Medulla oblongata (tissue), 1 donor: ENCODE results near the gene OR51A7.
"Not testable (repeated sequence)": the region's sequence is repeated elsewhere in the genome, so short reads cannot be mapped to it uniquely, and the experiment has no call there.

ENCODE experiments used
- DNase-seq: peaks from one replicate; pipeline ENCODE4 v3.0.0-alpha.2; 2015; ENCODE audit errors: extremely low spot score

The OR51A7 gene, protein sequence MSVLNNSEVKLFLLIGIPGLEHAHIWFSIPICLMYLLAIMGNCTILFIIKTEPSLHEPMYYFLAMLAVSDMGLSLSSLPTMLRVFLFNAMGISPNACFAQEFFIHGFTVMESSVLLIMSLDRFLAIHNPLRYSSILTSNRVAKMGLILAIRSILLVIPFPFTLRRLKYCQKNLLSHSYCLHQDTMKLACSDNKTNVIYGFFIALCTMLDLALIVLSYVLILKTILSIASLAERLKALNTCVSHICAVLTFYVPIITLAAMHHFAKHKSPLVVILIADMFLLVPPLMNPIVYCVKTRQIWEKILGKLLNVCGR

DNA sequence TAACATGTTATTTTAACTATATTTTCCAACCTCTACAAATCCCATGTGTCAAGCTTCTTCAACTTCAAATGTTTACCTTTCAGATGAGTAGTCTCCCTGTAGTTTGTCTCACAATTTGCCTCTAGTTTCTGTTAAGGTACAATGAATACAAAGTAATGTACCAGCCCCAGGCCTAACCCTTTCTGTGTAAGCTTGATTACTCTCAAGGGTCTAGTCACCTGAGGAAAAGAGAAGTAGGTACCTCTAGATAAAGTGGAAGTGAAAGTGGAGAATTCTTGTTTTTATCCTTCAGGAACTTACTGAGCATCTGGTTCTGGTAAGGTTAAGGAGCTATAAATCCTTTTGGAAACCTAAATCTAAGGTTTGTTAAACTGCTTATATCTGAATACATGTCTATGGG lies at the start of gene OR51A7:
Gene OR51A7, plus strand, starts transcription at position 300 of the 400 bp plus-strand sequence. CDS start 3,587 bp downstream, outside the sequence.
- DNase-seq = no peak

DNA sequence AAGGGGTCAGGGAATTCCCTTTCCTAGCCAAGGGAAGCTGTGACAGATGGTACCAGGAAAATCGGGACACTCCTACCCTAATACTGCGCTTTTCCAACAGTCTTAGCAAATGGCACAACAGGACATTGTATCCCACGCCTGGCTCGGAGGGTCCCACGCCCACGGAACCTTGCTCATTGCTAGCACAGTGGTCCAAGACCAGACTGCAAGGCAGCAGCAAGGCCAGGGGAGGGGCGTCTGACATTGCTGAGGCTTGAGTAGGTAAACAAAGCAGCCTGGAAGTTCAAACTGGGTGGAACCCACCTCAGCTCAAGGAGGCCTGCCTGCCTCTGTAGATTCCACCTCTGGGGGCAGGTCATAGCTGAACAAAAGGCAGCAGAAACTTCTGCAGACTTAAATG lies 49.3 kb upstream of the OR51A7 start:
- DNase-seq = not testable (repeated sequence)

DNA sequence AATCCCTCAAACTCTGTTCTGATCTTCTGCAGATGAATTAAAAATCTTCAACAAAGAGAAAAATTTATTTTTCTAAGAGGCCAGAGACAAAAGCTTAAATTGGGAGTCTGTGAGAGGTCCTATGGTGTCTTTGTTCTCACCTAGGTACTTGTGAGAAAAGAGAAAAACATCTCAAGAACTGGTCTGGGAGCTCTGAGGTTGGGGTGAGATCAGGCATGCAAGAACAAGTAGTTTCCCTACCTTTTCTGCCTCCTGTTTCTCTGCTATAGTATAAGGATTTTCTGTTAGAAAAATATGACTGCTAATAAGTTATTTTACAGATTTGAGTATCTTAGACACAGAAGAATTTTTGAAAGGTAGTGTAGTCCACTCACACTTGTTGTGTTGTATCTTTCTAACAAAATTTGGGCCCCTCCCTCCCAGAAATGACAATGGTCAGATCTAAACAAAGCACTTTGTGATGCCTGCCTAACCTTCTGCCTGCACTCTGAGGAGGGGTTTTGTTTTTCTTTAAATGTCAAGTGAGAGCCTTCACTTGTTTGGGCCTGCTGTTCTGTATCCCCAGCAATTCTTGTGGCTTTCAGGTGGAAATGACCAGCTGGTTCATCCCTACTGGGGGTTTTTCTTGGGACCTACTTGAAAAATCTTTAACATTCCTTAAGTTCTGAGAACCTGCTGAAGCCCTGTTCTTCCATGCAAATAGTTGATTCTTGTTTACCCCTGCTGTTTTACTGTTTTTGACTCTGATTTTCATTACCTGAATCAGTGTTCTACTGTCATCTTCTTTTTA lies 40.9 kb upstream of the OR51A7 start:
- DNase-seq = no peak

DNA sequence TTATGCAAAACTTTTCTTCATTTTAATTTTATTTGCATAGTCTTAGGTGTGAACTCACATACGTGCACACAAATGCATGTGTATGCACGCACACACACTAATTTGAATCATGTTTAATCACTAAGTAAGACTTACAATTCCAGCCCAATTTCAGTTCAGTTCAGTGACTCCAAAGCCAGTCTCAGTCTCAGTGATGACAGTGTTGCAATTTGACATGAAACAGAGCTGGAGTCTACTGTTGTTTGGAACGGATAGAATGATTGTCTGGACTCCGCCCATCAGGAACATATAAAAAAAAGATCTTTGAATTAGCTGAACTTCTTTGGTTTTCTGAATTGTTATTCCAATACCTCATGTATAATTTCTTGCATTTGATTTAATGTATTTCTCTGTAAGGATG lies 39.7 kb upstream of the OR51A7 start:
- no peak for DNase-seq

DNA sequence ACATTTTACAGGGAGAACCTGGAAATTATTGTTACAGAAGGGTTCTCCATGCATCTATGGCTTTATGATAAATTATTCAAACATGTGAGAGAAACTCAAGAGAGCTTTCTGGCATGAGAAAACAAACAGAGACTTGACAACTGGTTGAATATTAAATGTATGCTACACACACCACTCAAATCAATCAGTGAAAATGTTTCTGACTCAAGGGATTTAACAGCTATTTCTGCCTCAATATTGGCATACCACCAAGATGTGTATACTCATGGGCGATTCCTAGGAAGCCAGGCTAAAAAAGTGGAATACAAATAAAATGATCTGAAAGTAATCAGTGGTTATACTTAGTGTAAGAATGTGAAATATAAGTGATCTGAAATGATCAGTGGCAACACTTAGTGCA lies 37.7 kb upstream of the OR51A7 start:
- no peak for DNase-seq

DNA sequence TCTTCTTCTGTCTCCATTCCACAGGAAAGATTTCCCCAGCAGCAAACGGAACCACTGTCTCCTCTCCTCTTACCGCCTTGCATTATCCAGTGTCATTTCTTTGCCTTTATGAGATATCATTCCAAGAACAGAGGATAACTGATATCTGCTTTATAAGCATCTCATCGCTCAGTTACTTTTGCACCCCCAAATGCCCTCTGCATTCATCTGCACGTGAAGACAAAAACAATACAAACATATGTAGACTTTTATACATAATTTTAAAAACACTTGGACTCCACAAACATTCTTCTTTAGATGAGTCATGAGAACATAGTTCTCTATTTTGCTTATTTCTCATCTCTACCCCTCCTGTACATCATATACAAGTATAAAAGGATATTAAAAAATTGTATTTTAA lies 22.4 kb upstream of the OR51A7 start:
- DNase-seq = no peak

DNA sequence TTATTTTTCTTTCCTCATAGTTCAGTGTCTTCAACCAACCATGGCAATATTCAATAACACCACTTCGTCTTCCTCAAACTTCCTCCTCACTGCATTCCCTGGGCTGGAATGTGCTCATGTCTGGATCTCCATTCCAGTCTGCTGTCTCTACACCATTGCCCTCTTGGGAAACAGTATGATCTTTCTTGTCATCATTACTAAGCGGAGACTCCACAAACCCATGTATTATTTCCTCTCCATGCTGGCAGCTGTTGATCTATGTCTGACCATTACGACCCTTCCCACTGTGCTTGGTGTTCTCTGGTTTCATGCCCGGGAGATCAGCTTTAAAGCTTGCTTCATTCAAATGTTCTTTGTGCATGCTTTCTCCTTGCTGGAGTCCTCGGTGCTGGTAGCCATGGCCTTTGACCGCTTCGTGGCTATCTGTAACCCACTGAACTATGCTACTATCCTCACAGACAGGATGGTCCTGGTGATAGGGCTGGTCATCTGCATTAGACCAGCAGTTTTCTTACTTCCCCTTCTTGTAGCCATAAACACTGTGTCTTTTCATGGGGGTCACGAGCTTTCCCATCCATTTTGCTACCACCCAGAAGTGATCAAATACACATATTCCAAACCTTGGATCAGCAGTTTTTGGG lies 21.6 kb upstream of the OR51A7 start, which contains the start of gene OR51T1:
Gene OR51T1, plus strand, starts transcription at position 41 of the 641 bp plus-strand sequence. Its CDS starts 0 bp downstream, at position 41.
- DNase-seq = no peak

DNA sequence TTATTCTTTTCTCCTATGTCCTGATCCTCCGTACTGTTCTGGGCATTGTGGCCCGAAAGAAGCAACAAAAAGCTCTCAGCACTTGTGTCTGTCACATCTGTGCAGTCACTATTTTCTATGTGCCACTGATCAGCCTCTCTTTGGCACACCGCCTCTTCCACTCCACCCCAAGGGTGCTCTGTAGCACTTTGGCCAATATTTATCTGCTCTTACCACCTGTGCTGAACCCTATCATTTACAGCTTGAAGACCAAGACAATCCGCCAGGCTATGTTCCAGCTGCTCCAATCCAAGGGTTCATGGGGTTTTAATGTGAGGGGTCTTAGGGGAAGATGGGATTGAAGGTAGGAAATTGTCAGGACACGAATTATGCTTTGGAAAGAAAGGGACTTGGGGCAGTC lies 21.0 kb upstream of the OR51A7 start:
- no peak for DNase-seq

DNA sequence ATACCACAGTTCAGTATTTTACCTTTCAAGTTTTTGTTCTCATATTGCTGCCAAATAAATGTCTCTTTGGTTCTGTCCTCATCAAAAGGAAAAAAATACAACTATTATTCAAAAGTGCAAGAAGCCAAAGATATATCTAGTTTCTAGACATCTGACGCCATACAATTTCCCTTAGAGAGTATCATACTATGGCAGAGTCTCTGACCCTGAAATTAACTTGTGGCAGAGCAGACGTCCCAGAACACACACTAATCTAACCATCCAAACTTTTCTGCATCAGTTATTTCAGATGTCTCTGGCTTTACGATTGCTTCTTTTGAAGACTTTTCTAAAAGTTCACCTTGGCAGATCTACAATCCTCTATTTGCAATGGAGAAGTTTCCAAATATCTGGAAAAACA lies 19.2 kb upstream of the OR51A7 start:
- DNase-seq = no peak

DNA sequence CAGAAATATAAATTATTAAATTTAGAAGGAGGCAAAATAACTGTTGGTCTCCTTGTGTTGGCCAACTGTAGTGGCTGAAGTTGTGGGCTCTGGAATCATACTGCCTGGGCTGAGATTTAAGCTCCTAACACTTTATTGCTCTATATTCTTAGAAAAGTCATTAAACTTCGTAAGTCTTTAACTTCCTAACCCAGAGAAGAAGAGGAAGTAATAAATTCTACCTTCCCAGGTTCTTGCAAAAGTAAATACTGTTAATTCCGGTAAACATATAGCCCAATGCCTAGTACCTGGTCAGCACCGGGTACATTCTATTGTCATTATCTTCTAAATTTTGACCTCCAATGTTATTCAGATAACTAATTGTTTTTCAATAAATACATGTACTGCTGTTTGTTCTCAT lies 17.4 kb upstream of the OR51A7 start:
- no peak for DNase-seq

DNA sequence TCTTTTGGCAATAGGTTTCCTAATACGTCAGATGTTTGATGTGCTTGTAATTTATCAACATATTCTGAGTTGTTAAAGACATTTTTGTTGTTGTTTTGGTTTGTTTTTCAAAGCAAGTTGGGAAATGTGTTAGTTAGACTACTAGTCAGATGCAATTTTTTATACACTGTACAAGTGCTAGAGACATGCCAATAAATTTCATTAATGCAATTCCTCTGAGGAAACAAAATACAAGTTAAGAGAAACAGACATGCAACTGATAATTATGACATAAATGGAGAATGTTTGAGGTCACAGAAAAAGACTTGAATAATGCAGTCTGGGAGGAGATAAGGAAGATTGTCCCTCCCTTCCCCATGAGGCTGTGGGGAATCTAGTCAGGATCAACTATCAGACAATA lies 16.0 kb upstream of the OR51A7 start:
- DNase-seq = no peak

DNA sequence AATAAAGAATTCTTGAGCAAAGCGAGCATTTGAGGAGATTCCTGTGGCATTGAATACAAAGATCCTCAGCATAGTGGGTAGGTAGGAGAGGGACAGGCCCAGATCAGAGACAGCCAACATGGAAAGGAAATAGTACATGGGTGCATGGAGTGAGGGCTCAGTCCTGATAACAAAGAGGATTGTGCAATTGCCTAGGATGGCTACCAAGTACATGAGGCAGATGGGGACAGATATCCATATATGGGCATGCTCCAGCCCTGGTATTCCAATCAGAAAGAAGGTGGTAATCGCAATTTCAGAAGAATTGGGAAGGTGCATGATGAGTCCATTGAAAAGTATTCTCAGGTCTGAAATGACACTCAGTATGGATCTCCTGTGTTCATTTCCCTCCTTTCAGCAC lies 13.3 kb upstream of the OR51A7 start:
- DNase-seq = no peak

DNA sequence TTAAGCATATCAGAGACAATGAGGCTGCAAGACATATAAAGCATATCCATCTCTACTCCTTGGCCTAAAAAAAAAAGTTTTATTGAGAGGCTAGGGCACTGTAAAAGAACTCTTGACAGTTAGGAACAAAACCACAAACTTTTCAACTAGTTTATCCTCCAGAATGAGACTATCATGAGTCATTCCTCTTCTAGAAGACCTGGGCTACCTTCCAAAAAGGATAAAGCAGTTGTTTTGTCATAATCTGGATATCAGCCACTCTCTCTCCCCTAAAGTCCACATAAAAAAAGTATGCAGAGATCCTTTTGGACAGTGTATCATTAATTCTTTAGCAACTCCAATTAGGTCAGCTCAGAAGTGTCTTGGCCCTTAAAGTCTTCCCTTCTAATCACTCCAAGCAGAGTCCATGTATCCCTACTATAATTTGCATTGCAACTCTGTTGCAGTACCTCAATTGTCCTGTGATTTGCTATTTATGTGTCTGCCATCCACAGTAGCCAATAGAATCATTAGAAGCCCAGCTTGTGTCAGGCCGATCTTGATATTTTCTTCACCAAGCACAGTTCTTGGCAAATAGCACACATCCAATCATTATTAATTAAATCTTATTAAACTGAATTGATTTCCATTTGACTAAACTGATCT lies 11.5 kb upstream of the OR51A7 start:
- no peak for DNase-seq

DNA sequence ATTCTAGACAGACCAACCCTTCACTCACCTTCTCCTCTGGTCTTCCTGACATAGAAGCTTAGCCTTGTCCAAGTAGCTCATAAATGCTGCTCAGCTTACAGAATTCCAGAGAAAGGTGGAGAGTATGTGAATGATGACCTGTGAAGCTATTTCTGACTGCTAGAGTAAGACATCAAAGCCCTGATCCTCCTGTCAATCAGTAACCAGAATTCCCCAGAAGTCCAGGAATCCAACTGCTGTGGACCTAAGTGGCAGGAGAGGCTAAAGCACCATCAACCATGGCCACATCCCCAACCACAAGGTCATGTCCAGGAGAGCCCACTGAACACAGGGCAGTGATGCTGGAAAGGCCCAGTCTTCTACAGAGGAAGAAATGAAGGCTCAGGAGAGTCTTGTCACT lies 13.0 kb downstream of the OR51A7 start:
- DNase-seq = no peak

DNA sequence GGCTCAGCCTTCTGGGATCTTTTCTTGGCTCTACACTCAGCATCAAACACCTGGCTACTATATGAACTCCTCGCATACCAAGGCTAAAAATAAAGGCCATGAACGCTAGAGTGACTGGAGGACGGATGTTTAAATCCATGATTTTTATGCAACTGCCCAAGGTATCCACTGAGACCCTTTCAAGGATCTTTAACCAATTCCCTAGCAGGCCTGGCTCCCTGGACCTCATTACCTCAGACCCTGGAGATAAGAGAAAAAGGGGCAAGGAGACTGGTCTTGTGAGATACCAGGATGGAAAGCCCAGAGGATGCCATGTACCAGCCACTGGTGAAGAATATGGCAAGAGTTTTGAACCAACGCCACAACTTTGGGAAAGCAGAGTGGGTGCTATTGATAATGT lies 15.7 kb downstream of the OR51A7 start, which contains the start of gene OR51G2:
Gene OR51G2, minus strand, starts transcription at position 101 of the 400 bp plus-strand sequence. CDS start 3,687 bp downstream, outside the sequence.
- no peak for DNase-seq

DNA sequence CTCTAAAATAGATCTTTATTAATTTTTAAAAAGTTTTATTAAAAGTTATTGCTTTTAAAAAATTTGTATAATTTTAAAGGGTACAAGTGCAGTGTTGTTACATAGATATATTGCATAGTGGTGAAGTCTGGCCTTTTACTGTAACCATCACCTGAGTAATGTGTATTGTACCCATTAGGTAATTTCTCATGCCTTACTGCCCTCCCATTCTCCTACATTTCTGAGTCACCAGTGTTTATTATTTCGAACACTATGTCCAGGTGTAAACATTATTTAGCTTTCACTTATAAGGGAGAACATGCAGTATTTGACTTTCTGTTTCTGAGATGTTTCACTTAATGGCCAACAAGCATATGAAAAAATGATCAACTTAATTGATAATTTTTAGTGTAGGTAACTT lies 18.2 kb downstream of the OR51A7 start:
- no peak for DNase-seq

DNA sequence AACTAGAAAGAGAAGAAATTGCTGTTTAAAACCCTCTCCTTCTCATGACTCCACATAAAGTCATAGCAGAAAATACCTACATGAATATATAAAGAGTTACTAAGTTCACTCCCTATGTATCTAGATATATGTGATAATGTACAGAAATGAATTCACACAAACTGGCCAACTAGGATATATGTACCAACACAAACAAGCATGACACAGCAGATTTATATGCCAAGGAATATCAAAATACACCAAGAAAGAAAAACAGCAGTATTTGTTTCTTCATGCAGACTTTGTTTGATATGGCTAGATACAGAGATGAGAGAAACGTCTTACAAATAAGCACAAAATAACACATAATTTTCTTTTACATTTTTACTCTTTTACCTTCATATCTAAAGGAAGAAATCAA lies 18.7 kb downstream of the OR51A7 start:
- no peak for DNase-seq

DNA sequence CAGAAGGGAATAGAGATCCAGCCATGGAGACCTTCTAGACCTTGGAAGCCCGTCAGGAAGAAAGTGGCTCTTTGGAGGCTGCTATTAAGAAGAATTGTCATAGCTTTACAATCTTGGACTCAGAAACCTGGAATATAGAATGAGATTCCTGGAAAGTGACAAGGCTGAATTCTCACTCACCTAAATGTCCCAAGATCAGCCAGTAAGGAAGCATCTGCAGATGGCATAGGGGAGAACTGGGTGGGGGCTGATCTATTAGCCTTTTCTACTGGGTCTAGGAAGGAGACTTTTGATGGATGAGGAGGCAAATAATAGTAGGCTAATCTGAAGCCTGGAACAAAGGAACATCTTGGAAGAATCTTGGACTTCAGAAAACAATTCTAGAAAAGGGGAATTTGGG lies 20.7 kb downstream of the OR51A7 start, which contains the start of gene OR51G1:
Gene OR51G1, minus strand, starts transcription at position 101 of the 400 bp plus-strand sequence. Its CDS starts 0 bp downstream, at position 101.
- no peak for DNase-seq

DNA sequence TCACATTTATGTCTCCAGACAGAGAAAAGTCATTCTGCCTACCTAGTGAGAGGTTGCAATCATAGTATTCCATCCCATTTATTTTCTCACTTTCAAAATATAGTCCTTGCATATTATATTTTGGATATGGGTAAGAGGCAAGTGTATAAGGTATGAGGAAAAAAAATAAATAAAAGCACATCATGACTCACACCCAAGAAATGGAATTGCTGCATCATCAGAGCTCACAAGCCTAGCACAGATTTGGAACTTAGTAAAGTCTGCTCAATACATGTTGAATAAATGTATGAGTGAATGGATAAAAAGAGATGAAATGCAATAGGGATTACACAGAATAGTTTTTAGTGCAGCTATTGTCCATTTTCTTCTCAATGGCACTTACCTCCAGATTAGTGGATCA lies 23.0 kb downstream of the OR51A7 start:
- DNase-seq = no peak

DNA sequence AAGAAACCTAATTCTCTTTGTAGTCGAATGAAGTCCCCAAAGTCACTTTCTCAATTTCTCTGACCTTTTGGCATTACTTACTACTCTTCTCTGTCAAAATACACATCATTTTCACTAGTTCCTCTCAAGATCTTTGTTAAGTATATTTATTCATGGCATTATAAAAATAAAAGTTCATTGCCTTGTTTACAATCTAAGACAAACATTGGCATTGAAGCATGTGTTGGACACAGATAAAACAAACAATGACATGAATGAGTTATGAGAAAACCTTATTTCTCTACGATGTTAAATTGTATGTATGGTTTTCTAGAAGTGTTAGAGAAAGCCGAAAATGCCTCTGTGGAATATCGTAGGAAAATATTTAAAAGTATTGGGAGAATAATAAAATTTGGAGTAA lies 29.2 kb downstream of the OR51A7 start:
- no peak for DNase-seq

DNA sequence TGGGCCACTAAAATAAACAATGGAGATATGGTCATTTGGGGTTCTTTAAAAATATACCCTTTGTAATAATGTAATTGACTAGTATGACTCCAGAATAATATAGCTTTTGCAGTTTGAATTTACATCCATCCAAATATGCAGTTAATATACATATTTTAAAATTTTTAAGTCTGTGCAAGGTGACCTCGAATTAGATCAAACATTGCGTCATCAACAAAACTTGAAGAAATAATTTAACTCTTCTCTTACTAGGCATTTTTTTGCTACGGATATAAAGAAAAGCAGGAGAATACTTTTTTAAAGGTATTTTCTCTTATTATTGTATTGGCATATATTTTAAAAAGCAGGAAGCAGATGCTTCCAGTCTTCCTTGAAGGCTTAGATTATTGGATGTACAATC lies 33.2 kb downstream of the OR51A7 start:
- DNase-seq = no peak

DNA sequence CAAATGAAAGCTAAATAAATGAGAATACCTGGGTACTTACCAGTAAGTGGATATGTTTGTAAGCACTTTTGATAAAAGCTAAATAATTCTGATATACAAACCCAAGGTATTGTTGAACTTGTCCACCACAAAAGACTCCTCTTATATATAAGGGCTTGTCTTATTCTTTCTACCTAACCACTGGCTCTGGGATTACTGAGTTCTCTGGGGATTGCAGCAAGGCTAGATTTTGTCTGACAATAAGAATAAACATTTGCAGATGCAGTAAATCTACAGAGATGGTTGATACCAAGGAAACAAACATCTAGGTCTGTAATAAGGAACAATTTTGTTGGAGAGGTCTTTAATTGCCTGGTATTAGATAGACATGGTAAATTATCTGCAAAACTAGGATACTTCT lies 43.9 kb downstream of the OR51A7 start, which contains the start of gene OR51A4:
Gene OR51A4, minus strand, starts transcription at position 101 of the 400 bp plus-strand sequence. CDS start 505 bp downstream, outside the sequence.
- no peak for DNase-seq
